Adrenal gland (tissue), 12 donors: ENCODE data around the gene IMMP2L. TPM values are rescaled to one million over a fixed set of nuclear protein-coding genes. Genes with fewer than 3 reads are reported as not detected.

Experiments
- DNase-seq, 7 donors: peaks; one replicate each; pipeline ENCODE4 v3.0.0-alpha.2; 2019 to 2020
- H3K27ac ChIP-seq, 5 donors: fragments of 200-600 bp; sonication (generic) in 4 of 5; 1 replicate in 3 of 5; 2 replicates in 2 of 5; pipeline versions ENCODE4 v1.5.1 to v1.8.0; 2016 to 2020; ENCODE audit warnings: mild to moderate bottlenecking in 1 of 5
- H3K27me3 ChIP-seq: fragments of 200-600 bp; 2 replicates; pipeline ENCODE4 v1.8.0; 2021
- H3K36me3 ChIP-seq, 2 donors: fragments of 200-600 bp; replicated peaks in 1 of 2; 1 replicate in 1 of 2; 2 replicates in 1 of 2; pipeline versions ENCODE4 v1.5.1 to v1.8.0; 2018 to 2022
- H3K4me1 ChIP-seq, 2 donors: fragments of 200-600 bp; replicated peaks in 1 of 2; 1 replicate in 1 of 2; 2 replicates in 1 of 2; pipeline versions ENCODE4 v1.5.1 to v1.8.0; 2018 to 2021
- H3K4me3 ChIP-seq, 4 donors: fragments of 200-600 bp; sonication (generic) in 3 of 4; one replicate each; pipeline ENCODE4 v1.5.1; 2016 to 2018
- H3K9me3 ChIP-seq, 3 donors: fragments of 200-600 bp; sonication (generic) in 1 of 3; replicated peaks in 1 of 3; 1 replicate in 2 of 3; 2 replicates in 1 of 3; pipeline versions ENCODE4 v1.5.1 to v1.8.0; 2016 to 2021
- CTCF ChIP-seq, 6 experiments: fragments of 450-650 bp in 4 of 6; fragments of 200-600 bp in 2 of 6; sonication (generic) in 1 of 6; IDR thresholded peaks; 1 replicate in 5 of 6; 2 replicates in 1 of 6; pipeline versions ENCODE4 v1.5.1 to v1.8.0; 2016 to 2021; ENCODE audit warnings: antibody characterized with exemption in 6 of 6, mild to moderate bottlenecking in 2 of 6, moderate library complexity in 1 of 6
- POLR2A ChIP-seq, 2 donors: fragments of 450-650 bp; IDR thresholded peaks; one replicate each; pipeline ENCODE4 v1.6.1; 2017; ENCODE audit warnings: antibody characterized with exemption in 2 of 2, mild to moderate bottlenecking in 2 of 2, moderate library complexity in 1 of 2
- WGBS, 4 donors: extraction: QIAGEN DNeasy Blood & Tissue Kit in 2 of 4; methylation state at CpG; one replicate each; pipeline versions ENCODE4 v1.1.5 to v1.1.7; 2013 to 2017; 5-methylcytosine and 5-hydroxymethylcytosine counted together
- intact Hi-C, 2 donors: fragments of 100-400 bp; cut with DNase I; formaldehyde crosslinking; loops; one replicate each; pipeline versions ENCODE4 v1.14.1 to v1.15.0; 2022 to 2023
- polyA plus RNA-seq, 3 donors: library from polyadenylated mRNA; stranded (reverse); fragments of 200-250 nt in 2 of 3; fragments of 350-450 nt in 1 of 3; fragmentation: Illumina TruSeq in 1 of 3; extraction: RNeasy Lipid Tissue Mini Kit (QIAGEN cat#74804) in 1 of 3; gene quantifications; one replicate each; pipeline ENCODE4 v1.2.3, GENCODE V29; 2013 to 2014
- total RNA-seq, 9 donors: library from RNA; depleted of rRNA in 4 of 9; stranded (reverse); fragments of >200 nt in 4 of 9; fragments of 120-200 nt in 1 of 9; fragmentation: NEBNext Ultra II Directional in 1 of 9; extraction: Animal tissue kit (Norgen Biotek cat#: 25700) in 1 of 9; gene quantifications; one replicate each; pipeline versions ENCODE4 v1.1.0 to v1.2.4, GENCODE V29; 2013 to 2023
- donor health status: healthy with polysubstance abuse.
- donor health status: Bipolar disorder and iron deficiency.
- donor health status: DM: yes; HTN: yes; CAD: no.
- donor health status: DM: no; HTN: no; CAD: no.
- donor health status: DM: no; HTN: no; CAD: no.
- donor health status: DM: yes; HTN: yes; CAD: no.

IMMP2L gene
- total and polyA plus RNA-seq, 12 donors: 13.4 to 34.1 (median 25.3) TPM

GRCh38 chr7:110973196-110973990 lies 588.9 kb downstream of the IMMP2L start:
- DNase-seq: no peak
- intact Hi-C loops: no loop called here
- no peak for TF ChIP-seq CTCF (IDR thresholded peaks at IDR 0.05)
- TF ChIP-seq POLR2A (IDR thresholded peaks at IDR 0.05): no peak
- Histone ChIP-seq H3K27ac (no peak overlapping the region), H3K9me3 (peaks cover 0 to 5% (median 0%) of the 10 kb centered on the region in 3 donors), H3K36me3 (no peaks in the 10 kb centered on the region), H3K4me1 (no peaks in the 10 kb centered on the region), H3K27me3 (no peaks in the 10 kb centered on the region), H3K4me3 (no peak overlapping the region)
- 88 to 90% (median 89%) methylated on average over 6 of the region's 6 CpGs for WGBS, 4 donors

- intact Hi-C loops: no loop called here
Measured at GRCh38 chr7:110964775-110965174, 597.5 kb downstream of the IMMP2L start.

GRCh38 chr7:110962826-110963225 lies 599.5 kb downstream of the IMMP2L start:
- Histone ChIP-seq H3K4me3 (no peak overlapping the region), H3K4me1 (no peaks in the 10 kb centered on the region), H3K36me3 (no peaks in the 10 kb centered on the region), H3K27ac (no peak overlapping the region), H3K9me3 (no peaks in the 10 kb centered on the region), H3K27me3 (no peaks in the 10 kb centered on the region)
- WGBS, 4 donors: 86 to 93% (median 91%) methylated on average over 3 of the region's 3 CpGs
- no peak for DNase-seq
- TF ChIP-seq CTCF (IDR thresholded peaks at IDR 0.05) (no peak), POLR2A (IDR thresholded peaks at IDR 0.05) (no peak)
- intact Hi-C loops: no loop called here

More at GRCh38 chr7:110964775-110965174, 597.5 kb downstream of the IMMP2L start:
- 49 to 73% (median 58%) methylated on average over 6 of the region's 6 CpGs for WGBS, 4 donors
- DNase-seq: no peak
- Histone ChIP-seq H3K9me3 (no peaks in the 10 kb centered on the region), H3K4me1 (no peaks in the 10 kb centered on the region), H3K36me3 (no peaks in the 10 kb centered on the region), H3K4me3 (no peak overlapping the region), H3K27ac (no peak overlapping the region), H3K27me3 (no peaks in the 10 kb centered on the region)
- TF ChIP-seq POLR2A (IDR thresholded peaks at IDR 0.05) (no peak), CTCF (IDR thresholded peaks at IDR 0.05) (no peak)

GRCh38 chr7:110962374-110962773 lies 599.9 kb downstream of the IMMP2L start:
- H3K4me1 ChIP-seq: no peaks in the 10 kb centered on the region
- H3K36me3 ChIP-seq: no peaks in the 10 kb centered on the region
- intact Hi-C loops: no loop called here
- no peak overlapping the region for H3K4me3 ChIP-seq
- 60 to 82% (median 75%) methylated on average over 2 of the region's 2 CpGs for WGBS, 4 donors
- H3K27ac ChIP-seq: no peak overlapping the region
- DNase-seq: no peak
- no peaks in the 10 kb centered on the region for H3K27me3 ChIP-seq
- no peak for TF ChIP-seq POLR2A (IDR thresholded peaks at IDR 0.05)
- no peak for TF ChIP-seq CTCF (IDR thresholded peaks at IDR 0.05)
- H3K9me3 ChIP-seq: no peaks in the 10 kb centered on the region
